ENCODE data around the gene HLA-B.
"Not testable (repeated sequence)": the region's sequence is repeated elsewhere in the genome, so short reads cannot be mapped to it uniquely, and the experiment has no call there.

The HLA-B gene

DNA sequence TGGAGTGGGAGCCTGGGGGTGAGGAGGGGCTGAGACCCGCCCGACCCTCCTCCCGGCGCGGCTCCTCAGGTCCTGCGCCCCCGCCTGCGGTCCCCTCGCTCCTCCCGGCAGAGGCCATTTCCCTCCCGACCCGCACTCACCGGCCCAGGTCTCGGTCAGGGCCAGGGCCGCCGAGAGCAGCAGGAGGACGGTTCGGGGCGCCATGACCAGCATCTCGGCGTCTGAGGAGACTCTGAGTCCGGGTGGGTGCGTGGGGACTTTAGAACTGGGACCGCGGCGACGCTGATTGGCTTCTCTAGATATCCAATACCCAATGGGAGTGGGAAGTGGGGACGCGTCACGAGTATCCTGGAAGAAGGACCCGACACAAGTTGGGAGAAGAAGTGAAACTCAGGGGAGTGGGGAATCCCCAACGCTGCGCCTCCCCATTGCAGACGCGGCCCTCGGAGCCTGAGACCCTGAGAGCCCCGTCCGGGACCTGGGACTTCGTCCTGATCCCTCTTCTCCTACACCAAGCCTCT lies at the start of gene HLA-B:
Gene HLA-B (minus strand): TSS at position 234 of the 521 bp plus-strand sequence. CDS start 21 bp downstream, at position 213.
- DNase-seq (ENCODE audit: low spot score), result peak; percentile 81

DNA sequence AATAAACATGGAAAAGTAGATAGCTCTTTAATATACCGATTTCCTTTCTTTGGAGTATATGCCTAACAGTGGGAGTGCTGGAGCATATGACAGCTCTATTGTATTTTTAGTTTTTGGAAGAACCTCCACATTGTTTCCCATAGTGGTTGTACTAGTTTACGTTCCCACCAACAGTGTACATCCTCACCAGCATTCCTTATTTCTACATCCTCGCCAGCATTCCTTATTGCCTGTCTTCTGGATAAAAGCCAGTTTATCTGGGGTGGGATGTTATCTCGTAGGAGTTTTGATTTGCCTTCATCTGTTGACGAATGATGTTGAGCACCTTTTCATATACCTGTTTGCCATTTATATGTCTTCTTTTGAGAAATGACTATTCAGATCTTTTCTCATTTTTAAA lies 49.0 kb upstream of the HLA-B start:
- no peak for DNase-seq (ENCODE audit: low spot score)

DNA sequence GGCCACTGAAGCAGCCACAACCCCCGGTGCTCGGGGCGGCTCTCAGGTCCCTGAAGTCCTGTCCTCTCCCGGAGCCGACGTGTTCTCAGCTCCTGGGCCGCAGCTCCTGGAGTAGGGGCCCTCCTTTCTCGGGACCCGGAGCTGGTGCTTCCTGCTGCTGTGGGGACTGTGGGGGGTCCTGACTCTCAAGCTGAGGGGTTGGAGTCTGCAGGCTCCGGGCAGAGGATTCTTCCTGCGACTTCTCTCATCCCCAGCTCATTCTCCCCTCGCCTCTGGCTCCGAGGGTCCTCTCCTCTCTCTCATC lies 47.0 kb upstream of the HLA-B start:
- not testable (repeated sequence) for DNase-seq (ENCODE audit: low spot score)

DNA sequence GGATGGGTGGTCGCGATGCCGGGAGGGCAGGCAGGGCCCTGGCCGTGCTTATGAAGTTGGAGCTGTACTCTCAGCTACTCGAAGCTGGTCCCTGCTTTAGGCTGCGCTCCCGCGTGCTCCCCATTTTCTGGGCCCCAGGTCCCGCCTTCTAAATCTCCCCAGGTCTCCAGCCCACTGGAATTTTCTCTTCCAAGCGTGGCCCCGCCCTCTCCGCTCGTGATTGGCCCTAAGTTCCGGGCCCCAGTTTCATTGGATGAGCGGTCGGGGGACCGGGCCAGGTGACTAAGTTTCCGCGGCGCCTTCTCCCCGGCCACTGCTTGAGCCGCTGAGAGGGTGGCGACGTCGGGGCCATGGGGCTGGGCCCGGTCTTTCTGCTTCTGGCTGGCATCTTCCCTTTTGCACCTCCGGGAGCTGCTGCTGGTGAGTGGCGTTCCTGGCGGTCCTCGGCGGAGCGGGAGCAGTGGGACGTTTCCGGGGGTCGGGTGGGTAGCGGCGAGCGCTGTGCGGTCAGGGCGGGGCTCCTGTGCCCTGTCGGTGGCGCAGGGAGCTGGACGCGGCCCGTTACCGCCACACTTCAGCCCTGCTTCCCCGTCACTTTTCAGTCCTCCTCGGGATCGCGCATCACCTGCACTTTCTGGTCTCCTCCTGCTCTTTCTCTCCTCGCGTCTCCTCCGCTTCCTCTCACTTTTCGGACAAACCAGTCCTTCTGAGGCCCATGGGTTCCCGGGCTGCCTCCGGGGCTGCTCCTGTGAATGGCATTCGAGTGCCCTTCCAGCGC lies 46.5 kb upstream of the HLA-B start, which contains the start of gene MICA:
Gene MICA (plus strand): TSS at position 313 of the 778 bp plus-strand sequence. CDS start 38 bp downstream, at position 351.
- DNase-seq (ENCODE audit: low spot score), result peak; percentile 73

DNA sequence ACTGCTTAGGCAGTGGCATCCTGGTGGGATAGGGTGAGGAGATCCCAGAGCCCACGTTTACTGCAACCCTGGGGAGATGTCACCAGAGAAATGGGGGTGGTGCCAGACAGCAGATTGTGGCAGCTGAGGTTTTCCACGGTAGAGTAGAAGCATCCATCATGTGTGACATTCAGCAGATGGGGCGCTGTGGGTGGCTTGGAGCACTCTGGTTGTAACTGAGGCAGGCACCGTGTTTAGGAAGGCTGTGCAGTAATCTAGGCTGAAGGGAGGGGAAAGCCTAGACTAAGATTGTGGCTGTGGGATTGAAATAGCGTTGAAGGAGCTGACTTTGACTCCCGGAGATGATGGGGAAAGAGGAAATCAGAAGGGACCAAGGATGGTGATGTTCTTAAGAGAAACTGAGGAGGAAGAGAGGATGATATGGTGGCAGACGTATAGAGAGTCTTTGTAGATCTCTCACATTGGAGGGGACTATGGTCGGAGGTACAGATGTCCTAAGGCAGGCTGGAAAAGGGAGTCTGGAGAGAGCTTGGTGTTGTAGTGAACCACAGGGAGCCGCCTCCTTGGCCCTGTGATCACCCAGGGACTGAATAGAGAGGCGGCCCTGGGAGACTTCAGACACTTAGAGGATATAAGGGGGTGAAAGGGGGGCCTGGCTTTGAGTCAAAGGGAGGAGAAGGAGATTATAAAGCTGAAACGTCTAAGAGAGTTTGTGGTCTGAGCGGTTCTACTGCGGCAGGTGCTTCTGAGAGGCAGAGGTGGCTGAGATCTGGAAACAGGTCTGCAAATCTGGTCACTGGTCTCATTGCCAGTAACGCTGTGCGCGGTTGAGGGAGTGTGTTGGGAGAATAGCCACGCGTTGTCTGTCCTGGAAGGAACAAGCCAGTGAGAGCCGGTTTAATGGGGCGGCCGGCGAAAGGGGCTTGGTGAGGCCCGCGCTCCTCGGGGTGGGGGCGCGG lies 45.6 kb upstream of the HLA-B start:
- DNase-seq (ENCODE audit: low spot score), result peak; percentile 37

DNA sequence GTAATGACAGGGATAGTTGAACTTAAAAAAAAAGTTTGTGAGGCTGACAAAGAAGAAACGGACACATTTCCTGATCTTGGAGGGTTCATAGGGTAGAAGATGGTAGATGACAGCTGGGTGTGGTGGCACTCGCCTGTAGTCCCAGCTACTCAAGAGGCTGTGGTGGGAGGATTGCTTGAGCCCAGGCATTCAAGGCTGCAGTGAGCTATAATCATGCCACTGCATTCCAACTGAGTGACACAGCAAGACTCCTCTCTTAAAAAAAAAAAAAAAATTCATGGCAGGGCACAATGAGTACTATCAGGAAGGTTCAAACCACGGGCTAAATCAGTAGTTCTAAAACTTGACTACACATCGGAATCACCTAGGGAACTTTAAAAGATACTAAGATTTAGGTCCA lies 44.4 kb upstream of the HLA-B start:
- DNase-seq (ENCODE audit: low spot score), result peak; percentile 9

DNA sequence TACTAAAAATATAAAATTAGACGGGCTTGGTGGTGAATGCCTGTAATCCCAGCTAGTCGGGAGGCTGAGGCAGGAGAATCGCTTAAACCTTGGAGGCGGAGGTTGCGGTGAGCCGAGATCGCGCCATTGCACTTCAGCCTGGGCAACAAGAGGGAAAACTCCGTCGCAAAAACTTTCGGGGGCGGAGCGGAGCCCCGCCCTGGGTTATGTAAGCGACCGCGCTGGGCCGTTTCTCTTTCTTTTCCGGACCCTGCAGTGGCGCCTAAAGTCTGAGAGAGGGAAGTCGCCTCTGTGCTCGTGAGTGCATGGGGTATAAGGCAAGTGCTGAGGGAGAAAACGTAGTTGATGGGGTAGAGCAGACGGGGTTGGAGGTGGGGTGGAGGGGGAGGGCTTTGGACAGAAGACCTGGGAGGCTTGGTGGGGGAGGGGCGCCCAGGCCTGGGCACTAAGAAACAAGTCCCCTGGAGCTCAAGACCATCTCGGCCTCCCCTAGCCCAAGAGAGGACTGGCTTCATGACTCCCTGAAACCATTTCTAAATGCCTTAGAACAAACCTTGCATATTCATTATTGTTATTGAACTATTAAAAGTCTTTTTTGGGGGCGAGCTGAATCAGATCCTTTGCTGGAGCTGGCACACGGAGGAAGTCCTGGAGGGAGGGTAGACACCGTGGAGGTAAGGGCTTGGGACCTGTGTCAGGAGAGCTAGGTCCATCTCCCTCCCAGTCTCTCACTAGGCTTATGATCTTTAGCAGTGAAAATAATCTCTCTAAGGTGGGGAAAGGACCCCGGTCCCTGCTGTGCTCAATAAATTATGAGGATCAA lies 43.7 kb upstream of the HLA-B start:
- DNase-seq (ENCODE audit: low spot score), result peak; percentile 78

DNA sequence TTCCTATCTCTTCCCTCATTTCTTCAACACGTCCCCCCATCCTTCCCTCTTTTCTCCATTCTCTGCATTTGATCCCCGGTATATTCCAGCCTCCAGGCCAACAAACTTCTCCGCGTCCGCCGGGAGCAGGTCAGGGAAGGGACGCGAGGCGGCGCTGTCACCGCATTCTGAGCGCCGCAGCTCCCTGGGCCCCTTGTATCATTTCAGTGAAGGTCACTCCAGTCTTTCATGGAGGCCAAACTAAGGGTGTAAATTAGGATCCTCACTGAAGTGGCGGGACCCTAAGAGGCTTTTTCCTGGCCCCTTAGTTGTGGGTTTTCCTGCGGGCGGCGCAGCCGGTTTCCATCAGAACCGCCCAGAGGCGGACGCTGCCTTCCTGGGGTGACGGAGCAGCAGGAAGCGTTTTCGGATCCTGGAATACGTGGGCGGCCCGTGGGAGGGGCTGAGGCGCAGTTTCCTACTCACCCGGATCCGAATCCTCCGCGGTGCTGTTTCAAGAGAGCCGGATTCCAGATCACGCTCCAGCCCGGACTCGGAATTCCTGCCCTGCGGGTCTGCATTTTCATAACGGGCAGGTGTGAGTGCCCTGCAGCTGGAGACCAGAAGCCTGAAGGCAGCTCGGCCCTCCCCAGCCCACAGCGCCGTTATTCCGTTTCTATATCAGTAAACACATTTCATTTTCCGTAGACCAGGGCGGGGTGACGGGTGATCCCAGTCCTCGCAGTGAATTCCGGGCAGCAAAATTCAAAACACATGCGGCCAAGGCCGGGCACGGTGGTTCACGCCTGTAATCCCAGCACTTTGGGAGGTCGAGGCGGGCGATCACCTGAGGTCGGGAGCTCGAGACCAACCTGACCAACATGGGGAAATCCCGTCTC lies 42.8 kb upstream of the HLA-B start:
- DNase-seq (ENCODE audit: low spot score), result peak; percentile 63

DNA sequence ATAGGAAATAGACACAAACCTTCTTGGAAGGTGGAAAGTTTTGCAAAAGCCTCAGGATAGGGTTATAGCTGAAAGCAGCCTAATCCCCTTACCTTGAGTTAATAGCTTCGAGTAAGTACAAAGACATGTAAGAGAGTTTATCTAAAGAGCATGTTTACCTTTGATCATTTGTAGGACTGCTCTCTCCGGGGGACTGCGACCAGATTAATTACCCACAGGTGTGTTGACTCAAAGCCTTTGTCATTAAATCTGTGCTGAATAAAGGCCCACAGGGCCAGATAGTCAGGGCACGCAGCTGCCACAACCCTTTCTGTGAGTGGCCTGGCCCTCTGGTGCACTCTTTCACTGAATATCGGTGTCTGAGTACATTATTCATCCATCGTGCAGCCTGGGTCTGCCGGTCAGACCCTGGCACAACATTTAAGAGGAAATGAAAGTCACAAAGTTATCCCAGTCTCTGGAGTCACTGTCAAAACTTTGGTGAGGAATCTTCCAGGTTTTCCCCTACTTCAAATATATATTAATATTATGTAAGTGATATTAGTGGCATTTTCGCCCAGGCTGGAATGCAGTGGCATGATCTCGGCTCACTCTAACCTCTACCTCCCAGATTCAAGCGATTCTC lies 41.0 kb upstream of the HLA-B start:
- no peak for DNase-seq (ENCODE audit: low spot score)

DNA sequence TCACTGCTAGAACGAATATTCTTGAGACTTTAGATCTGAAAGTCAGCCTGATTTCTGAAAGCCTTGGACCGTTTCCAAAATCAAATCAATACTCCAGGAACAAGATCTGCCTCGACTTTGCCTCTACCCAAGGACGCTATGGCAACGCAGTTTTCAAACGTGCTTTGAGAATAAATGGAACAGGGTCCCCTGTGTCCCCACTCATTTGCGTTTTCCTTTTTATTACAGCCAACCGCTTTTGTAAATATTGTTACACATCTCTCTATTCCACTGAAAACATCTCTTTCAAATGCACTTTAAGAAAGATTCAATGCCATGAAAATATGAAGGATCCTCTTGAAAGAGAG lies 40.1 kb upstream of the HLA-B start:
- DNase-seq (ENCODE audit: low spot score), result not testable (repeated sequence)

DNA sequence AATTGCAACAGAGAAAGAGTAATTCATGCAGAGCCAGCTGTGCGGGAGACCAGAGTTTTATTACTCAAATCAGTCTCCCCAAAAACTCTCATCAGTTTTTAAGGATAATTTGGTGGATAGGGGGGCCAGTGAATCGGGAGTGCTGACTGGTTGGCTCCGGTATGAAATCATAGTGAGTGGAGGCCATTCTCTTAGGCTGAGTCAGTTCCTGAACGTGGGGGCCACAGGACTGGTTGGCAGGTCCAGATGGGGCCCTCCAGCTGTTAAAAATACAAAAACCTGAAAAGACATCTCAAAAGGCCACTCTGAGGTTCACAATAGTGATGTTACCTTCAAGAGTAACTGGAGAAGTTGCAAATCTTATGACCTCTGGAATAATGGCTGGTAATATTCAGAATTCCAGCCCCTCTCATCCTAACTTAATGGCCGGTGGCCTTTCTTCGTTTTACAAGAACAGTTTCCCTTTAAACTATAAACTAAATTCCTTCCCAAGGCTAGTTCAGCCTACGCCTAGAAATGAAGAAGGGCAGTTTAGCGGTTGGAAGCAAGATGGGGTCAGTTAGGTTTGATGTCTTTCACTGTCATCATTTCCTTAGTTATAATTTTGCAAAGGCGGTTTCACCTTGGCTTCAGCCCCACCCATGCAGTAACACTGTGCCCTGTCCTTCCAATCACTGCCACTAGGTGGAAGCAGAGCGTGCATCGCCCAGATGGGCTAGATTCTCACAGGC lies 39.6 kb upstream of the HLA-B start:
- DNase-seq (ENCODE audit: low spot score), result peak; percentile 89

DNA sequence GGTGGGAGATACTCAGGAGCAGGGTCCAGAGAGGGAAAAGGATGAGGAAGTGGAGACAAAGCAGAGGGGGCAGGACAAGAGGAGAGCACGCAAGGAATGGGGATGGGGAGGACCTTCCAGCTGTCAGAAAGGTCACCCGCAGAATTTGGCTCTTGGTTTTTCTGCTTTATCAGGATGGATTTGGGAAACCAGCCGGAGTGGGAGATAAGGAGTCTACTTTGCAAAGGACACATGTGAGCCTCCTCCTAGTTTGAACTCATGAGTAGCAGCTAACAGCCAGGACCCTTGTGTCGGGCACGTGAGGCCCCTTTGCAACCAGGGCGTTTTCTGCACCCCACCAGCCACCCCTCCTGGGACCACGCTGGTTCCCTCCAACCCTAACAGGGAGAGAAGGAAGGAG lies 38.9 kb upstream of the HLA-B start:
- no peak for DNase-seq (ENCODE audit: low spot score)

DNA sequence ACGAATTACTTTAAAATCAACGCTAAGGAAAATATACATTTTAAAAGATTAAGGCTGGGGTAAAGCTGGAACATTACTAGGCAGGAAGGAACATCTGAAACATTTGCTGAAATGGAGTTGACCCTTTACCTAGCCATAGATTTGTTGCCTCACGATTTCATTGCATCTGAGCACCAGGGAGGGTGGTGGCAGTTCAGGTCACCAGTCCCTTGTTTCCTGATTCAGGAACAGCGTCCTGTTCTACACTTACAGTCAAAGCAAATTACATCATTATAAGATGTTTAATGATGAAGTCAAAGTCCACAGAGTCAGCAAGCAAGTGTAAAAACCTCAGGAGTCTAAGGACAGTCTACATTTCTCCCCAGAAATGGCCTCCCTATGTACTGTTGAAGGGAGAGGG lies 37.4 kb upstream of the HLA-B start:
- no peak for DNase-seq (ENCODE audit: low spot score)

DNA sequence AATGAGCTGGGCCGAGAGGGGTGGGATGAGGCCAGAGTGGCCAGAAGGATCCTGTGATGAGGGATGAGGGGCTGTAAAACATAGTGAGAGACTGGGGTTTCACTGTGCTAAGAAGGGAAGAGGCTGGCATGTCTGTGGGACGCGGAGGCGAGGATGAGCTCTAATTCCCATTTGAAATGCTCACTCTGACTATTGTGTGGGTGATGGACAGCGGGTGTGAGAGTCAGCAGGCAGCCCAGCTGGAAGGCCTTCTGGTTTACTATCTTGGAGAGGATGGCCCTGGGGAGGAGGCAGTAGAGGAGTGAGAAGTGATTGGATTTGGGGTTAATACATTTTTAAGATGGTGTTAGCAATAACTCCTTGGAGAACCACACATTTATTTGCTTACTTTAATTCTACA lies 37.0 kb upstream of the HLA-B start:
- DNase-seq (ENCODE audit: low spot score), result no peak

DNA sequence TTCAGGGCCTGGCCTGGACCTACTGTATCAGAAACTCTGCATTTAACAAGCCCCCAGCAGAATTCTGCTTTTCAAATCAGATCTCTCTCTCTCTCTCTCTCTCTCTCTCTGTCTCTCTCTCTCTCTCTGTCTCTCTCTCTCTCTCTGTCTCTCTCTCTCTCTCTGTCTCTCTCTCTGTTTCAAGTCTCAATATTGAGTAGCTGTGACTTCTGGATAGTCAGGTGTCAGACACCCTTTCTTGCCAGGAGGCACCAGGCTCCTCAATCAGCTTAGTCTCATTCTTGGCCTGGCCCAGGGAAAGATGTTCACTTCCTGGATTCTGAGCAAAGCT lies 32.8 kb upstream of the HLA-B start:
- not testable (repeated sequence) for DNase-seq (ENCODE audit: low spot score)

DNA sequence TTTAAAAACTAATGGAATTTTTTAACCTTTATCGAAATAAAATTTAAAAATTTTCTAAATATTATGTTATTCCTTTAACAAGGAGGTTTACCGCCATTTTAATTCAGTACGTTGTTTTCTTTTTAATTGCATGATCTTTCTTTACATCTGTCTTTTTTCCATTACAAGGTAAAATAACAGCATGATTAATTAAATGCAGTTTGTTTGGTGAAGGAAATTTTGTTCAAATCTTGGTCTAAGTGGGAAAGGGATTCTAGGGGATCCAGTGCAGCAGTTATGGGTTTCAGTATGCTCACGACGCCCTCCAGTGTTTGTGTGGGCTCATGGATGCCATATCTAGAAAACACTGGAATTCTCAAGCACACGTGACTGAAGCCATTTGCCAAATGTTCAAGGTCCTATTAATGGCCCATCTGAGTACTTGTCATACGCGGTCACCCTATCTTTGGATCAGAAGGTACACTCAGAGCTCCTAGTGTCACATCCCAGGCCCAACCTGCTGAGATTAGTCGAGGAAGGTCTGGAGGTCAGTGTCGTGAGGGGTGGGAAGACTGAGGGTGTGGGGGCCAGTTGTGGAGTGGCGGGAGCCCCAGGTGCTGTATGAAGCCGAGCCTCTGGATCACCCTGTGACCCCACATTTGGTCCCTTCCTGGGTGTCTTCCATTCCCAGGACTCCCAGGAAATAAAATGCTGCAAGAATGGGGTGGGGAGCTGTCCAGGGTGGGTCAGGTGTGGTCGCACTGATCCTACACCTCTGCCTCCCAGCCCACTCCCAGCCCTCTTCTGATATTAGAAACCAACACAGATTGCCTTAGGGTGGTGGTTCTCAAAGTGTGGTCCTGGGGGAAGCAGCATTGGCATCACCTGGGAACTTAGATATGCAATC lies 32.2 kb upstream of the HLA-B start:
- DNase-seq (ENCODE audit: low spot score), result not testable (repeated sequence)

DNA sequence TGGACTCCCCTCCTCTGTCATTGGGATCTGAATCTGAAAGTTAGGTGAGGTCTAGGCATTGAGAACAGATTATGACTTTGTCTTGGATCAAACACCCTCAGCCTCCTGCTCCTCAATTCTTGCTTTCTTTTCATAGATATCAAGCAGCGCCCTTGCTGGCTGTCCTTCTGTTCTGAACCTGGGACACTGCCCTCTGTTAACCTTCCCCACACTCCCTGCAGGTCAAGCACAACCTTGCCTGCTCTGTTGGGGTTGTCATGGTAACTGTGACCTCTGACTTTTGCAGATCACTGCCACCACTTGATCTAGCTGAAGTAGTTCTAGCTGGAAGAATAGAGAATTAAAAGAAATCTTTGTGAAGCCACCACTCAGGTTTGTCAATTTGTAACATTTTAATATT lies 30.0 kb upstream of the HLA-B start:
- DNase-seq (ENCODE audit: low spot score), result no peak

DNA sequence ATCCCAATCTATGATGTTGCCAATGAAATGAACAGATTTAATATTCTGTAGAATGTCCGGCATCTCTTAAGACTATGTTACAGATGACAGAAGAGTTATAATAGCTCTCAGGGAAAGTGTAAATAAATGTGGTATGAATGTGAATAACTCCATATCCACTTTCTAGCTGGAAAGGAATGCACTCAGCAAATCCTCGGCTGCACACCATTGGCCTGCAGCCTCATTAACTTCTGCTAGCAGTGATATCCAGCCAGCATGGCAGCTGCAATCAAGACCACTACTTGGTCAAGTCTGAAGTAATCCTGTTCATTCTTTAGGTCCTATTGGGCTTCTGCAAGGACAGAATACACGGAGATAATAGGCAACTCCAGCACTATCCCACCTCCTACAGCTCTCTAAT lies 29.1 kb upstream of the HLA-B start:
- DNase-seq (ENCODE audit: low spot score), result no peak

DNA sequence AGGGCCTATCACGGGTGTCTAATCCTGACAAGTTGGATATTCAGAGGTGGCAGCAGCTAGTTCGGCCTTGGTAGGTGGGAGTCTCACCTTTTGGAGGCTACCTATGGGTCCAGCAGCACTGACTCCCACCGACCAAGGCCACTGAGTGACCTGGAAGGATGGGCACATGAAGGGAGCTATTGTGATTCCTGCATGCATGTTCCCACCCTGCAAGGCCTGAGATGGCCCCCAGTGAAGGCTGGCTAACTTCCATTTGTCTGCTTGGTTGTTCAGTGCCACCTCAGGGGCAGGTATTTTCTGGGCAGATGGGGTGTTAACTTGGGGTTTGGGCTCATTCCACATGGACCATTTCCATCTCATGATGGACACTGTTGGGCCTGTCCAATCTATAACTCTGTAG lies 28.1 kb upstream of the HLA-B start:
- DNase-seq (ENCODE audit: low spot score), result no peak
